ENCODE data around the gene EIF5AL1. TPM values are rescaled to one million over a fixed set of nuclear protein-coding genes. Genes with fewer than 3 reads are reported as not detected.
"Not testable (repeated sequence)": the region's sequence is repeated elsewhere in the genome, so short reads cannot be mapped to it uniquely, and the experiment has no call there.

The EIF5AL1 gene
- total and polyA plus RNA-seq, 12 donors, result 0.07 to 1.2 (median 0.42) TPM; not detected in 3

DNA sequence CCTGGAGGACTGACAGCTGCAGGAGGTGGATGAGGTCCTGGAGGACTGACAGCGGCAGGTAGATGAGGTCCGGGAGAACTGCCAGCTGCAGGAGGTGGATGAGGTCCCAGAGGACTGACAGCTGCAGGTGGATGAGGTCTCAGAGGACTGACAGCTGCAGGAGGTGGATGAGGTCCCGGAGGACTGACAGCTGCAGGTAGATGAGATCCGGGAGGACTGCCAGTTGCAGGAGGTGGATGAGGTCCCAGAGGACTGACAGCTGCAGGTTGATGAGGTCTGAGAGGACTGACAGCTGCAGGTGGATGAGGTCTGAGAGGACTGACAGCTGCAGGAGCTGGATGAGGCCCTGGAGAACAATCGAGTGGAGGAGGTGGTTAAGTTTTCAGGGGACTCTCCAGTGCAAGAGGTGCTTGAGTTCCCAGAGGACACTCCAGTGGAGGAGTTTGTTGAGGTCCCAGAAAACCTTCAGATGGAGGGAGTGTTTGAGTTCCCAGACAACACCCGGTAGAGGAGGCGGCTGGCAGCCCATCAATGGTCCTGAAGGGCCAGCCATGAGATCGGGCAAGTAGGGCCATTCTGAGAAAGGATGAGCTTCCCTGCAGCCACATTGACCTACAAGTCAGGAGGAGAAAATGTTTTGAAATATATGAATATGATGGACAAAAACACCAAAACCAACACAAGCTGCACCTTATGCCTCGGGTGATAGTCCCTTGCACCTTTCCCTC, 4.7 kb upstream of the EIF5AL1 start:
- peaks cover 0 to 6% (median 0%) of the 10 kb centered on the region in 7 donors for H3K27me3 ChIP-seq
- ATAC-seq, result no peak
- H3K36me3 ChIP-seq, result no peaks in the 10 kb centered on the region
- intact Hi-C loops (cut with DNase I), result no loop called here
- no peak for DNase-seq
- peaks cover 0 to 1% (median 0%) of the 10 kb centered on the region in 9 donors for H3K4me1 ChIP-seq
- no peaks in the 10 kb centered on the region for H3K9me3 ChIP-seq
- H3K4me3 ChIP-seq, result no peak overlapping the region
- 80 to 83% methylated on average over 9 of the region's 9 CpGs for WGBS, 2 donors
- H3K27ac ChIP-seq, result no peak overlapping the region
- TF ChIP-seq, protein P1, sequence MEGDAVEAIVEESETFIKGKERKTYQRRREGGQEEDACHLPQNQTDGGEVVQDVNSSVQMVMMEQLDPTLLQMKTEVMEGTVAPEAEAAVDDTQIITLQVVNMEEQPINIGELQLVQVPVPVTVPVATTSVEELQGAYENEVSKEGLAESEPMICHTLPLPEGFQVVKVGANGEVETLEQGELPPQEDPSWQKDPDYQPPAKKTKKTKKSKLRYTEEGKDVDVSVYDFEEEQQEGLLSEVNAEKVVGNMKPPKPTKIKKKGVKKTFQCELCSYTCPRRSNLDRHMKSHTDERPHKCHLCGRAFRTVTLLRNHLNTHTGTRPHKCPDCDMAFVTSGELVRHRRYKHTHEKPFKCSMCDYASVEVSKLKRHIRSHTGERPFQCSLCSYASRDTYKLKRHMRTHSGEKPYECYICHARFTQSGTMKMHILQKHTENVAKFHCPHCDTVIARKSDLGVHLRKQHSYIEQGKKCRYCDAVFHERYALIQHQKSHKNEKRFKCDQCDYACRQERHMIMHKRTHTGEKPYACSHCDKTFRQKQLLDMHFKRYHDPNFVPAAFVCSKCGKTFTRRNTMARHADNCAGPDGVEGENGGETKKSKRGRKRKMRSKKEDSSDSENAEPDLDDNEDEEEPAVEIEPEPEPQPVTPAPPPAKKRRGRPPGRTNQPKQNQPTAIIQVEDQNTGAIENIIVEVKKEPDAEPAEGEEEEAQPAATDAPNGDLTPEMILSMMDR (IDR thresholded peaks at IDR 0.05), result no peak

DNA sequence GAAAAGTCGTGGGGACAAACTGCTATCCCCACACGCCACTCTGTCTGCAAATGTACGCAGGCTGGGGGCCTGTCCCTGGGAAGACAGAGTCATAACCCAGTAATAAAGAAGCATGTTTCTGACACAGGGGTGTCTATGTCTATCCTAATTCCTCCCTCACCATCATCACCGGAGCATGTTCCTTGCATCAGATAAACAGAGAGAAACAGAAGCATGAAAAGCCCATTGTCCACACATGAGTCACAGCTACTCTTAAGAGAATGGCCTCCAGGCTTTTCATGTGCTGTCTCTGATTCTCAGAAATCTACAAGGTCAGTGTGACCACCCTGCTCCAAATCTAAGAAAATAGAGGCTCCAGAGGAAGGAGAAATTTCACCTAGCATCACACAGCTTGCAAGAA, 4.1 kb upstream of the EIF5AL1 start:
- intact Hi-C loops (cut with DNase I); H3K27ac ChIP-seq; H3K9me3 ChIP-seq; DNase-seq; H3K4me3 ChIP-seq; H3K36me3 ChIP-seq; H3K27me3 ChIP-seq; H3K4me1 ChIP-seq; ATAC-seq: not testable (repeated sequence)
- whole genome bisulfite sequencing, 2 donors, result 84 to 88% methylated on average over 3 of the region's 4 CpGs

DNA sequence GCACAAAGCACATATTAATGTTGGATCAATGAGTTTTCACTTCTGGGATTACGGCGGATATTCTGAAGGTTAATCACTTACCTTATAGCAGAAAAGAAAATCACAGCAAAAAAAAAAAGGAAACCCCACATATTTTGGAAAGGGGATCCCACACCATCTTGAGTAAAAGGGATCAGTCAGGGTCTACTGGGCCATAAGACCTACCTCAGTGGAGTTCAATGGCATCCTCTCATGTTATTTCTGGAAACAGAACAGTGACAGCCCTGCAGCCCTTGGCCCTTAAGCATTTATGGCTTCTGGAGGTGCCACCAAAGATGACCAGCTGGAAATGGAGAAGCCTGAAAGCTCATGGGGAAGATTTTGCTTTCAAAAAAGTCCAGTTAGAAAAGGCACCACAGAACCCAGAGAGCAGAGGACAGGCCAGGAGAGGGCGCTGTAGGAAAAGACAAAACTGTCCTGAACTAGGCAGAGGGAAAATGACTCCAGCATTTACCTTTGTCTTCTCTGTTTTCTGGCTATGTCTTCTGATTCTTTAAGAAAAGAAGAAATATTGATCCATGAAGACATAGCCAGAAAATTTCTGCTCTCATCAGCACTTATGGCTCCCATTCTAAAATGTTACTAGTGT, 2.9 kb upstream of the EIF5AL1 start:
- H3K9me3 ChIP-seq; intact Hi-C loops (cut with DNase I); H3K27ac ChIP-seq; DNase-seq; H3K4me1 ChIP-seq; H3K27me3 ChIP-seq; H3K4me3 ChIP-seq; H3K36me3 ChIP-seq: not testable (repeated sequence)
- 96 to 100% methylated on average over 2 of the region's 3 CpGs for WGBS, 2 donors
- ATAC-seq, result peak in 7 of 8 donors; percentile 61 to 86 (median 72)

DNA sequence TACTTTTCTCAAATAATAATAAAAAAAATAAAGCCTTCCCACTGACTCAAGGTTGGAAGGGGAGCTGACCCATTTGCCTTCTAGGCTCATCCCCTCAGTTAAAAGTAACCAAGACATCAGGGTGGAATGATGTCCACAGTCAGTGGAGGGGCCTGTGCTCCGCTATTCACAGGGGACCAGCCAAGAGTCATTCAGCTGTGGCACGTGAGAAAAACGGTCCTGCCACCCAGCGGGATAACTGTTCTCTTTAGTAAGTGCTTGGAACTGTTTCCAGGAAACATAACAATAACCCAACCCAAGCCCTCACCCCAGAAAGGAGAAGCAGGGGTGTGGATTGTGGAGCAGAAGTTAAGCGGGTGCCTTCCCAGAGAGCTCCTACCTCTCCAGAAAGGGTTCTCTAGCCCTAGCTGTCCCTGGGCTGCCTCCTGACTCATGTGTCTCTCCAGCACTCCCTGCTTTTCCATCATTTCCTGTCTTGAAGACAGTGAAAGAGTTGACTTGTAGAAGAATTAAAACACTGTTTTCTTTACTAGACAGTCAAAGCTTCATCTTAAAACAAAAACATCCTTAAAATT, 2.3 kb upstream of the EIF5AL1 start:
- peak in 6 of 8 donors; percentile 35 to 68 (median 50) for ATAC-seq

DNA sequence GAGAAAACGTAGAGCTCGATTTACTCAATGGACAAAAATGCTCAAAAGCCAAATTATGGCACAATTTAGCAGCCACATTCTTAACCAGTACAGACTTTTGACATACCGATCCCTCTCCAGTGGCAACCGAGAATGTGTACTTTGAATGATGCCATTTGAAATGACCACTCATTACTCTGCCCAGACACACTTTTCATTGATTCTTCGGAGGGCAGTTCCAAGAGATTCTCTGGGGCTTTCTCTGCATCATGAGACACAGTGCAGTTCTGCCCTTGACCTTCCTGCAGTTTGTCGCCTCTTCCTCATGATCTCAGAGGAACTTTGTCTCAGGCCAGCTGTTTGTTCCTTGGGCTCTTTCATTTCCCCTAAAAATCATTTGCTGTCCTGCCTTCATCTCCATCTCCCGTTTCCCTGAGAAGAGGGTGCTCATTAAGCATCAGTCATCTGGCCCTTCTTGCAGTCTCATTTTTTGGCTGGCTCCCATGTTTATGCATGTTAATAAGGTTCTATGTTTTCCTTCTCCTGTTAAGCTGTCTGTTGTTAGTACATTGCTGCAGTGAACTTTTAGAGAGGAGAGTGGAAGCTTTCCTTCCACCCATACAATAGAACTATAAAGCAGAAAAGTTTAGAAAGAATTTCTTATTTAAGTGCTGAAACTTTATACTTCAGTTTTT, 4.3 kb downstream of the EIF5AL1 start:
- H3K27ac ChIP-seq; DNase-seq; H3K4me1 ChIP-seq; H3K36me3 ChIP-seq; intact Hi-C loops (cut with DNase I); H3K4me3 ChIP-seq; H3K27me3 ChIP-seq; H3K9me3 ChIP-seq; ATAC-seq: not testable (repeated sequence)
- WGBS, 2 donors, result 47 to 60% methylated on average over 3 to 5 of the region's 7 CpGs

More for the DNA sequence above, 2.3 kb upstream of the EIF5AL1 start:
- H3K9me3 ChIP-seq; H3K27ac ChIP-seq; H3K27me3 ChIP-seq; H3K4me3 ChIP-seq; DNase-seq; H3K4me1 ChIP-seq; H3K36me3 ChIP-seq; intact Hi-C loops (cut with DNase I): not testable (repeated sequence)
- 34 to 88% methylated on average over 1 to 4 of the region's 5 CpGs for WGBS, 2 donors

DNA sequence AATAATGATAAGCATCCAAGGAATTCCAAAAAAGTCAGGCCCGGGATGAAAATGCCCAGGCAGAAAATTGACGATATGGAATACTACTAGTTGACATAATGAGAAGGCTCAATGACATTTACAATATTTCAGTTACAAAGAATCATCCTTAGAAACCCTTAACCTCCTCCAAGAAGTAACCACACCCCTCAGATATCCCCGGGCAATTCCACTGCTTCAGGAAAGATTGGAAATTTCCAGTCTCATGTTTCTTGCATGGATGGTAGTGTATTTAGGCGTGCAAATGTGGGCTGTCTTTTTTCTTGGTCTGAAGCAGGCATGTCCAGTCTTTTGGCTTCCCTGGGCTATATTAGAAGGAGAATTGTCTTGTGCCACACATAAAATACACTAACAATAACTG, 5.2 kb downstream of the EIF5AL1 start:
- 59 to 69% methylated on average over 2 of the region's 4 CpGs for WGBS, 2 donors
- H3K27me3 ChIP-seq; H3K4me1 ChIP-seq; H3K36me3 ChIP-seq; intact Hi-C loops (cut with DNase I); H3K27ac ChIP-seq; ATAC-seq; DNase-seq; H3K4me3 ChIP-seq; H3K9me3 ChIP-seq: not testable (repeated sequence)

DNA sequence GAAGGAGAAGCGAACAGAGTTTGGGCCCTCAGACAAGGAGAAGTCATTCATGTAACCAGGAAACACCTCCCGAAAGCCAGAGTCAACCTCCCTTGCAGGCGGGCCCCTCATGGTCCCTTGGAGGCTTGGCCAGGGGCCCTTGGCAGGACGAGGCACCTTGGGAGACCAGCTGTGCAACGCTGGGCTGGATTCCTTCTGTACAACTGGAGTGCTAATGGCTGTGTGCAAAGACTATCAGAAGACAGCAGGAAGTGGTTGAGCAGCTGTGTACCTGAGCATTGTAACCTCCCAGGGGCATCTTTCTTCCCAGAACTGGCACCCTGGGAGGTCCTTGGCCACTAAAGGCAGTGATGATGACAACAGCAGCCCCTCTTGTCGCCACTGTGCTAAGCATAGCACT, 9.4 kb downstream of the EIF5AL1 start:
- H3K27me3 ChIP-seq; H3K4me3 ChIP-seq; H3K27ac ChIP-seq; H3K4me1 ChIP-seq; intact Hi-C loops (cut with DNase I); DNase-seq; ATAC-seq; H3K36me3 ChIP-seq; H3K9me3 ChIP-seq: not testable (repeated sequence)
- 77 to 89% methylated on average over 6 of the region's 6 CpGs for WGBS, 2 donors

DNA sequence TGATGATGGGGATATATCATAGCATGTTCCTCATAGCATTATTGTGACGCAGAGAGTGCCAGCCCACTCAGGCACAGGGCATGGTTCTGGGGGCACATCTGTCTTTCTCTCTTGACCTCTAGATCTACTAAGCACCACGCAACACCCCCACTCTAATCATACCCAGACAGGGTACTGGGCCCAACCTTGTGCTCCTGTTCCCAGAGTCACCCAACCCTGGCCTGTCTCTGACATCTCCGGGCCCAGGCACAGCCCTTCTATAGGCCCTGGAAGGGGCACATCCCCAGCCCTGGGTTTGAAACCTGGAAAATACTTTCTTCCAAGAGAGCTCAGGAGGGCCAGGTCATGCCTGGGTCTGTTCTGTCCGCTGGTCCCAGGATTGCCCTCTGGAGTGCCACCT, 10.1 kb downstream of the EIF5AL1 start:
- H3K36me3 ChIP-seq; H3K9me3 ChIP-seq; H3K4me1 ChIP-seq; H3K27ac ChIP-seq; intact Hi-C loops (cut with DNase I); DNase-seq; ATAC-seq; H3K27me3 ChIP-seq; H3K4me3 ChIP-seq: not testable (repeated sequence)
- WGBS, 2 donors, result 88 to 93% methylated on average over 2 of the region's 4 CpGs

DNA sequence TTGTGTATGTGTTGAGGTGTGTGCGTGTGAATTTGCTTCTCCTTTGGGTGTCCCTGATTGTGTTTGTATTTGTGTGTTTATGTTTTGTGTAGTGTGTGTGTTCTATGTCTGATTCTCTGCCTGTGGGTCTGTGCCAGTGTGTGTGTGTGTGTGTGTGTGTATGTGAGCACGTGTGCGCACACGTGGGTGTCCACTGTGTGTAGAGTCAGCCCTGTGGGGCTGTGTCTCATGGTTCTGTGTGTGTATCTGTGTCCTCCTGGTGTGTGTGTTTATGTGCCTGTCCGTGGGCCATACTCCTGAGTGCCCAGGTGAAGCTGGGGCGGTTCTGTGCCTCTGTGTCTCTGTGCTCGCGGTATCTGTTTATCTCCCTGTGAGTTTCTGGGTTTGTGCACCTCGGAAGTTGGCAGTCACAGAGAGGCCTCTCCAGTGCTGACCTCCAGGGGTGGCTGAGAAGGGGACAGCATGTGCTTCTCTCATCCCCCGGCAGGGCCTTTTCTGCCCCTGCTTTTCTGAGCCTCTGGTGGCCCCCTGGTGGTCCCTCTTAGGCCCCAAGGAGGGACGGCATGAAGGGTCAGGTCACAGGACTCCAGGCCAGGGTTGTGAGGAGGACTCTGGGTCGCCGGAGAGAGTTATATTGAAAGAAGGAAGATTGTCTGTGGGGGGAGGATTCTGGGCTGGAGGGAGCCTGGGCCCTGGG, 11.0 kb downstream of the EIF5AL1 start:
- ATAC-seq, result peak in 2 of 8 donors; percentile 18 to 44
- H3K27me3 ChIP-seq; H3K36me3 ChIP-seq; H3K9me3 ChIP-seq; H3K4me3 ChIP-seq; DNase-seq; H3K27ac ChIP-seq; intact Hi-C loops (cut with DNase I); H3K4me1 ChIP-seq: not testable (repeated sequence)
- WGBS, 2 donors, result 84 to 85% methylated on average over 9 to 10 of the region's 13 CpGs

Measured in heart right ventricle (tissue), 16 donors.